Hepatocyte (in vitro differentiated cells): ENCODE data around the gene SERGEF. TPM values are rescaled to one million over a fixed set of nuclear protein-coding genes. Genes with fewer than 3 reads are reported as not detected.

ENCODE experiments used
- DNase-seq: peaks from one replicate; pipeline ENCODE4 v3.0.0-alpha.2; 2016; ENCODE audit warnings: low spot score
- H2AFZ ChIP-seq: fragments of 200-600 bp; sonication (generic); 2 replicates; pipeline ENCODE4 v1.6.0; 2016; ENCODE audit warnings: antibody characterized with exemption, mild to moderate bottlenecking
- H3K27ac ChIP-seq: fragments of 200-600 bp; sonication (generic); 2 replicates; pipeline ENCODE4 v1.5.1; 2016; ENCODE audit warnings: mild to moderate bottlenecking
- H3K27me3 ChIP-seq: fragments of 200-600 bp; sonication (generic); 2 replicates; pipeline ENCODE4 v1.6.1; 2016
- H3K36me3 ChIP-seq: fragments of 200-600 bp; sonication (generic); replicated peaks from 2 replicates; pipeline ENCODE4 v1.5.1; 2016; ENCODE audit warnings: low read depth; ENCODE audit not compliant: insufficient read depth
- H3K4me1 ChIP-seq: fragments of 200-600 bp; sonication (generic); 2 replicates; pipeline ENCODE4 v1.5.1; 2016; ENCODE audit warnings: mild to moderate bottlenecking, moderate library complexity; ENCODE audit not compliant: insufficient read depth
- H3K4me2 ChIP-seq: fragments of 200-600 bp; sonication (generic); 2 replicates; pipeline ENCODE4 v1.6.0; 2016
- H3K4me3 ChIP-seq: fragments of 200-600 bp; sonication (generic); 2 replicates; pipeline ENCODE4 v1.5.1; 2016; ENCODE audit warnings: mild to moderate bottlenecking
- H3K79me2 ChIP-seq: fragments of 200-600 bp; sonication (generic); 2 replicates; pipeline ENCODE4 v1.6.0; 2017; ENCODE audit warnings: mild to moderate bottlenecking
- H3K9me2 ChIP-seq: fragments of 200-600 bp; sonication (generic); replicated peaks from 2 replicates; pipeline ENCODE4 v1.6.0; 2017; ENCODE audit warnings: mild to moderate bottlenecking; ENCODE audit not compliant: insufficient read depth
- H3K9me3 ChIP-seq: fragments of 200-600 bp; sonication (generic); 2 replicates; pipeline ENCODE4 v1.5.1; 2016; ENCODE audit warnings: low read depth, mild to moderate bottlenecking
- H4K20me1 ChIP-seq: fragments of 200-600 bp; sonication (generic); 2 replicates; pipeline ENCODE4 v1.6.0; 2016; ENCODE audit warnings: mild to moderate bottlenecking; ENCODE audit not compliant: insufficient read depth, poor library complexity, severe bottlenecking
- EZH2 ChIP-seq: fragments of 200-600 bp; sonication (generic); IDR thresholded peaks from 2 replicates; pipeline ENCODE4 v1.6.1; 2016; ENCODE audit warnings: antibody characterized with exemption, mild to moderate bottlenecking, borderline replicate concordance
- EZH2phosphoT487 ChIP-seq: fragments of 200-600 bp; sonication (generic); IDR thresholded peaks from one replicate; pipeline ENCODE4 v1.6.1; 2018; ENCODE audit warnings: antibody characterized with exemption, mild to moderate bottlenecking, low read depth, moderate library complexity; ENCODE audit not compliant: unreplicated experiment, severe bottlenecking
- WGBS: methylation state at CpG from one replicate; pipeline ENCODE4 v1.1.6; 2016; ENCODE audit warnings: low lambda C conversion rate; ENCODE audit errors: missing lambda C conversion rate; 5-methylcytosine and 5-hydroxymethylcytosine counted together
- polyA plus RNA-seq: library from polyadenylated mRNA; unstranded; fragments of >200 nt; fragmentation: Nextera tagmentation; extraction: Ambion mirVana; gene quantifications from 2 replicates; pipeline ENCODE4 v1.2.1, GENCODE V29; 2016
- total RNA-seq: library from RNA; depleted of rRNA; stranded (reverse); fragments of >200 nt; gene quantifications from 2 replicates; pipeline ENCODE4 v1.2.3, GENCODE V29; 2014
- TF ChIP-seq, protein P1 (sequence below): fragments of 200-600 bp; sonication (generic); IDR thresholded peaks from 2 replicates; pipeline ENCODE4 v1.5.1; 2016; ENCODE audit warnings: antibody characterized with exemption, mild to moderate bottlenecking; ENCODE audit not compliant: poor library complexity

Gene SERGEF
- total and polyA plus RNA-seq, 2 experiments from 2014 or later, result 21.7 to 28.7 TPM

DNA sequence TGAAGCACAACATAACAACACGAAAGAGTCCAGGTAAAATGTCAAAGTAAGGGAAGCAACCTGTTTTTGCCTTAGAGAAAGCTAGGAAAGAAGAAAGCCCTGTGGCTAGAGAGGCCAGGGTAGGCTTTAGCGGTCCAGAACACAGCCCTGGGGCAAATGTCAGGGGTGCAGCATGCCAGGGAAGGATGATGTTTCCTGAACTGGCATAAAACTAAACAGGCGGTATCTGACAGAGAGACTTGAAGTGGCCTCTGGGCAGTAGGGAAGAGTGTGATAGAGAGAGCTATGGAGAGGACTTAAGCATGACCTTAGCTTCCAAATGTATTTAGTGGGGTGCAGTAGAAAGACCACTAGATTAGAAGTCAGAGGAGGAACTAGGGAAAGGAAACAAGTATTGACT lies 174.7 kb downstream of the SERGEF start:
- H3K9me2 ChIP-seq, result no peaks in the 10 kb centered on the region
- H3K27ac ChIP-seq, result no peak overlapping the region
- TF ChIP-seq EZH2, result no peak
- TF ChIP-seq, protein P1, sequence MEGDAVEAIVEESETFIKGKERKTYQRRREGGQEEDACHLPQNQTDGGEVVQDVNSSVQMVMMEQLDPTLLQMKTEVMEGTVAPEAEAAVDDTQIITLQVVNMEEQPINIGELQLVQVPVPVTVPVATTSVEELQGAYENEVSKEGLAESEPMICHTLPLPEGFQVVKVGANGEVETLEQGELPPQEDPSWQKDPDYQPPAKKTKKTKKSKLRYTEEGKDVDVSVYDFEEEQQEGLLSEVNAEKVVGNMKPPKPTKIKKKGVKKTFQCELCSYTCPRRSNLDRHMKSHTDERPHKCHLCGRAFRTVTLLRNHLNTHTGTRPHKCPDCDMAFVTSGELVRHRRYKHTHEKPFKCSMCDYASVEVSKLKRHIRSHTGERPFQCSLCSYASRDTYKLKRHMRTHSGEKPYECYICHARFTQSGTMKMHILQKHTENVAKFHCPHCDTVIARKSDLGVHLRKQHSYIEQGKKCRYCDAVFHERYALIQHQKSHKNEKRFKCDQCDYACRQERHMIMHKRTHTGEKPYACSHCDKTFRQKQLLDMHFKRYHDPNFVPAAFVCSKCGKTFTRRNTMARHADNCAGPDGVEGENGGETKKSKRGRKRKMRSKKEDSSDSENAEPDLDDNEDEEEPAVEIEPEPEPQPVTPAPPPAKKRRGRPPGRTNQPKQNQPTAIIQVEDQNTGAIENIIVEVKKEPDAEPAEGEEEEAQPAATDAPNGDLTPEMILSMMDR, result no peak
- no peak for TF ChIP-seq EZH2phosphoT487
- H3K79me2 ChIP-seq, result no peaks in the 10 kb centered on the region
- H3K36me3 ChIP-seq, result no peaks in the 10 kb centered on the region
- no peaks in the 10 kb centered on the region for H4K20me1 ChIP-seq
- H3K4me1 ChIP-seq, result no peaks in the 10 kb centered on the region
- H2AFZ ChIP-seq, result no peak overlapping the region
- no peak overlapping the region for H3K4me3 ChIP-seq
- 89% methylated on average over 3 of the region's 3 CpGs for WGBS
- H3K4me2 ChIP-seq, result no peak overlapping the region
- no peaks in the 10 kb centered on the region for H3K27me3 ChIP-seq
- no peaks in the 10 kb centered on the region for H3K9me3 ChIP-seq
- no peak for DNase-seq

DNA sequence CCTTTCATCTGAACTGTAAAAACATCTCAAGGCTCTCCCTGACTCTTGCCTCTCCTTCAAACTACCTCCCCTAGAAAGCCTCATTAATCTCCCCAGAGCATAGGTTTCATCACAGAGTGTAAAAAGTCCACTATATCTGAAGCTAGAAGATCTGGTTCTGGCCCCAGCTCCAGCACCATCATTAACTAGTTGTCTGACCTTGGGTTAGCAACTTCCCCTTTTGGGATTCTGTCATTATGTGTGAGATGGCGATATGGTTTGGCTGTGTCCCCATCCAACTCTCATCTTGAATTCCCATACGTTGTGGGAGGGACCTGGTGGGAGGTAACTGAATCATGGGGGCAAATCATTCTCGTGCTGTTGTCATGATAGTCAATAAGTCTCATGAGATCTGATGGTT lies 181.0 kb downstream of the SERGEF start:
- Histone ChIP-seq H3K36me3 (no peaks in the 10 kb centered on the region), H3K9me3 (no peaks in the 10 kb centered on the region), H3K79me2 (no peaks in the 10 kb centered on the region), H3K27ac (no peak overlapping the region), H3K4me2 (no peak overlapping the region), H3K27me3 (no peaks in the 10 kb centered on the region), H3K9me2 (no peaks in the 10 kb centered on the region), H2AFZ (no peak overlapping the region), H3K4me3 (no peak overlapping the region), H4K20me1 (no peaks in the 10 kb centered on the region), H3K4me1 (no peaks in the 10 kb centered on the region)
- no peak for DNase-seq
- 95% methylated on average over 3 of the region's 3 CpGs for WGBS
- TF ChIP-seq EZH2, result no peak
- TF ChIP-seq, protein P1, result no peak
- TF ChIP-seq EZH2phosphoT487, result no peak

DNA sequence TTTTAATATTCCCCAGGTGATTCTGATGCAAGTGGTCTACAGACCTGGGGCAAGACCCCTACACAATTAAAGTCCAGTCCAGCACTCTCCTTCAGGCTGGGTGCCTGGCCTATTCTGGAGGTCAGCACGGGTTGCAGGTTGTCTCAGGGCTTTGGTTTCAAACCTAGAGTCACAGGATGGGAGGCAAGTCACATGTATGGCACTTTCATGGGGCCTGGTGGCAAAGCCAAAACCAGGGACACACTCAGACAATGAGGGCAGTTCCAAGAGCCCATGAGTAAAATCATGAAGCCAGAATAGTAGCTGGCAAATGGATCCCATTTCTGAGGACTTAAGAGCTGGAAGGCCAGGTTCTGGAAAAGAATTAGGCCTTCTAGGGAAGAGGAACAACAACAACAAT lies 181.6 kb downstream of the SERGEF start:
- Histone ChIP-seq H3K79me2 (no peaks in the 10 kb centered on the region), H2AFZ (no peak overlapping the region)
- WGBS, result 78% methylated on average over 1 of the region's 1 CpG

More for the DNA sequence above, 181.6 kb downstream of the SERGEF start:
- no peak for DNase-seq
- no peaks in the 10 kb centered on the region for H3K36me3 ChIP-seq
- H3K9me2 ChIP-seq, result no peaks in the 10 kb centered on the region
- no peak overlapping the region for H3K4me2 ChIP-seq
- H3K4me3 ChIP-seq, result no peak overlapping the region
- TF ChIP-seq, protein P1, result no peak
- TF ChIP-seq EZH2 (no peak), EZH2phosphoT487 (no peak)
- no peaks in the 10 kb centered on the region for H3K9me3 ChIP-seq
- H4K20me1 ChIP-seq, result no peaks in the 10 kb centered on the region
- H3K27ac ChIP-seq, result no peak overlapping the region
- no peaks in the 10 kb centered on the region for H3K27me3 ChIP-seq
- H3K4me1 ChIP-seq, result no peaks in the 10 kb centered on the region
